Measurements from ENCODE around the gene PTPN3.

Gene PTPN3

GRCh38 chr9:109488791-109489492, 9.2 kb downstream of the PTPN3 start:
- no peak overlapping the region for H3K27ac ChIP-seq (ENCODE audit: low read depth, low read length)
- no peaks in the 10 kb centered on the region for H3K27me3 ChIP-seq (ENCODE audit: insufficient read depth, low read length)
- H3K79me2 ChIP-seq (ENCODE audit: control insufficient read depth, insufficient read depth, low read length, unreplicated experiment): peaks cover 7% of the 10 kb centered on the region
- no peaks in the 10 kb centered on the region for H3K36me3 ChIP-seq (ENCODE audit: insufficient read depth, low read length)
- H2AFZ ChIP-seq (ENCODE audit: low read length, unreplicated experiment): no peak overlapping the region
- peaks cover 9% of the 10 kb centered on the region for H3K4me1 ChIP-seq (ENCODE audit: control insufficient read depth, insufficient read depth, low read length, unreplicated experiment)
- no peak overlapping the region for H3K4me3 ChIP-seq (ENCODE audit: low read depth, low read length)

GRCh38 chr9:109488351-109488750, 9.8 kb downstream of the PTPN3 start:
- H3K36me3 ChIP-seq (ENCODE audit: insufficient read depth, low read length): no peaks in the 10 kb centered on the region
- H3K79me2 ChIP-seq (ENCODE audit: control insufficient read depth, insufficient read depth, low read length, unreplicated experiment): peaks cover 8% of the 10 kb centered on the region
- no peak overlapping the region for H3K27ac ChIP-seq (ENCODE audit: low read depth, low read length)
- H3K4me3 ChIP-seq (ENCODE audit: low read depth, low read length): no peak overlapping the region
- H2AFZ ChIP-seq (ENCODE audit: low read length, unreplicated experiment): no peak overlapping the region
- H3K27me3 ChIP-seq (ENCODE audit: insufficient read depth, low read length): no peaks in the 10 kb centered on the region
- peaks cover 9% of the 10 kb centered on the region for H3K4me1 ChIP-seq (ENCODE audit: control insufficient read depth, insufficient read depth, low read length, unreplicated experiment)

GRCh38 chr9:109487247-109487646, 10.9 kb downstream of the PTPN3 start:
- no peak overlapping the region for H2AFZ ChIP-seq (ENCODE audit: low read length, unreplicated experiment)
- H3K4me1 ChIP-seq (ENCODE audit: control insufficient read depth, insufficient read depth, low read length, unreplicated experiment): peaks cover 16% of the 10 kb centered on the region
- H3K27ac ChIP-seq (ENCODE audit: low read depth, low read length): no peak overlapping the region

GRCh38 chr9:109483744-109484429, 14.2 kb downstream of the PTPN3 start:
- Histone ChIP-seq H3K27ac (ENCODE audit: low read depth, low read length) (no peak overlapping the region), H3K27me3 (ENCODE audit: insufficient read depth, low read length) (no peaks in the 10 kb centered on the region), H3K79me2 (ENCODE audit: control insufficient read depth, insufficient read depth, low read length, unreplicated experiment) (peaks cover 17% of the 10 kb centered on the region), H3K36me3 (ENCODE audit: insufficient read depth, low read length) (no peaks in the 10 kb centered on the region), H3K4me3 (ENCODE audit: low read depth, low read length) (no peak overlapping the region), H2AFZ (ENCODE audit: low read length, unreplicated experiment) (no peak overlapping the region), H3K4me1 (ENCODE audit: control insufficient read depth, insufficient read depth, low read length, unreplicated experiment) (peaks cover 20% of the 10 kb centered on the region)

More at GRCh38 chr9:109487247-109487646, 10.9 kb downstream of the PTPN3 start:
- Histone ChIP-seq H3K4me3 (ENCODE audit: low read depth, low read length) (no peak overlapping the region), H3K36me3 (ENCODE audit: insufficient read depth, low read length) (no peaks in the 10 kb centered on the region), H3K27me3 (ENCODE audit: insufficient read depth, low read length) (no peaks in the 10 kb centered on the region), H3K79me2 (ENCODE audit: control insufficient read depth, insufficient read depth, low read length, unreplicated experiment) (peaks cover 9% of the 10 kb centered on the region)

- Histone ChIP-seq H3K4me3 (ENCODE audit: low read depth, low read length) (no peak overlapping the region), H3K4me1 (ENCODE audit: control insufficient read depth, insufficient read depth, low read length, unreplicated experiment) (peaks cover 15% of the 10 kb centered on the region), H3K27me3 (ENCODE audit: insufficient read depth, low read length) (no peaks in the 10 kb centered on the region), H3K36me3 (ENCODE audit: insufficient read depth, low read length) (no peaks in the 10 kb centered on the region), H2AFZ (ENCODE audit: low read length, unreplicated experiment) (no peak overlapping the region), H3K27ac (ENCODE audit: low read depth, low read length) (no peak overlapping the region), H3K79me2 (ENCODE audit: control insufficient read depth, insufficient read depth, low read length, unreplicated experiment) (peaks cover 14% of the 10 kb centered on the region)
These were observed 15.7 kb downstream of the PTPN3 start for GRCh38 chr9:109482391-109482916.

GRCh38 chr9:109481856-109482255, 16.3 kb downstream of the PTPN3 start:
- peaks cover 14% of the 10 kb centered on the region for H3K79me2 ChIP-seq (ENCODE audit: control insufficient read depth, insufficient read depth, low read length, unreplicated experiment)
- H3K27ac ChIP-seq (ENCODE audit: low read depth, low read length): no peak overlapping the region
- H3K4me3 ChIP-seq (ENCODE audit: low read depth, low read length): no peak overlapping the region
- H3K36me3 ChIP-seq (ENCODE audit: insufficient read depth, low read length): no peaks in the 10 kb centered on the region
- H3K27me3 ChIP-seq (ENCODE audit: insufficient read depth, low read length): no peaks in the 10 kb centered on the region
- no peak overlapping the region for H2AFZ ChIP-seq (ENCODE audit: low read length, unreplicated experiment)
- H3K4me1 ChIP-seq (ENCODE audit: control insufficient read depth, insufficient read depth, low read length, unreplicated experiment): peaks cover 15% of the 10 kb centered on the region

GRCh38 chr9:109479822-109480221, 18.3 kb downstream of the PTPN3 start:
- Histone ChIP-seq H3K4me1 (ENCODE audit: control insufficient read depth, insufficient read depth, low read length, unreplicated experiment) (peaks cover 15% of the 10 kb centered on the region), H3K27me3 (ENCODE audit: insufficient read depth, low read length) (no peaks in the 10 kb centered on the region), H3K36me3 (ENCODE audit: insufficient read depth, low read length) (no peaks in the 10 kb centered on the region), H3K79me2 (ENCODE audit: control insufficient read depth, insufficient read depth, low read length, unreplicated experiment) (peaks cover 15% of the 10 kb centered on the region), H2AFZ (ENCODE audit: low read length, unreplicated experiment) (no peak overlapping the region), H3K4me3 (ENCODE audit: low read depth, low read length) (no peak overlapping the region), H3K27ac (ENCODE audit: low read depth, low read length) (no peak overlapping the region)

- Histone ChIP-seq H3K4me3 (ENCODE audit: low read depth, low read length) (no peak overlapping the region), H3K36me3 (ENCODE audit: insufficient read depth, low read length) (no peaks in the 10 kb centered on the region), H3K79me2 (ENCODE audit: control insufficient read depth, insufficient read depth, low read length, unreplicated experiment) (peaks cover 20% of the 10 kb centered on the region), H3K27me3 (ENCODE audit: insufficient read depth, low read length) (no peaks in the 10 kb centered on the region), H3K4me1 (ENCODE audit: control insufficient read depth, insufficient read depth, low read length, unreplicated experiment) (peaks cover 15% of the 10 kb centered on the region), H2AFZ (ENCODE audit: low read length, unreplicated experiment) (no peak overlapping the region), H3K27ac (ENCODE audit: low read depth, low read length) (no peak overlapping the region)
These were observed 19.3 kb downstream of the PTPN3 start for GRCh38 chr9:109478665-109479380.

- H3K27ac ChIP-seq (ENCODE audit: low read depth, low read length): no peak overlapping the region
- H3K79me2 ChIP-seq (ENCODE audit: control insufficient read depth, insufficient read depth, low read length, unreplicated experiment): peaks cover 17% of the 10 kb centered on the region
- H3K27me3 ChIP-seq (ENCODE audit: insufficient read depth, low read length): no peaks in the 10 kb centered on the region
- peaks cover 15% of the 10 kb centered on the region for H3K4me1 ChIP-seq (ENCODE audit: control insufficient read depth, insufficient read depth, low read length, unreplicated experiment)
- H3K4me3 ChIP-seq (ENCODE audit: low read depth, low read length): no peak overlapping the region
- no peak overlapping the region for H2AFZ ChIP-seq (ENCODE audit: low read length, unreplicated experiment)
- H3K36me3 ChIP-seq (ENCODE audit: insufficient read depth, low read length): no peaks in the 10 kb centered on the region
These were observed 20.0 kb downstream of the PTPN3 start for GRCh38 chr9:109478051-109478563.

GRCh38 chr9:109477258-109478050, 20.7 kb downstream of the PTPN3 start:
- peaks cover 17% of the 10 kb centered on the region for H3K79me2 ChIP-seq (ENCODE audit: control insufficient read depth, insufficient read depth, low read length, unreplicated experiment)
- no peaks in the 10 kb centered on the region for H3K36me3 ChIP-seq (ENCODE audit: insufficient read depth, low read length)
- H3K4me3 ChIP-seq (ENCODE audit: low read depth, low read length): no peak overlapping the region
- peaks cover 10% of the 10 kb centered on the region for H3K4me1 ChIP-seq (ENCODE audit: control insufficient read depth, insufficient read depth, low read length, unreplicated experiment)
- H3K27me3 ChIP-seq (ENCODE audit: insufficient read depth, low read length): no peaks in the 10 kb centered on the region
- H3K27ac ChIP-seq (ENCODE audit: low read depth, low read length): no peak overlapping the region
- H2AFZ ChIP-seq (ENCODE audit: low read length, unreplicated experiment): no peak overlapping the region
